ENCODE measurements around the gene KRT15. TPM values are rescaled to one million over a fixed set of nuclear protein-coding genes. Genes with fewer than 3 reads are reported as not detected.

The KRT15 gene
- 2.3 to 4.1 TPM (median 2.9 TPM) in 5 replicates for total RNA-seq (2022; extraction: Qiagen RNA extraction)

DNA sequence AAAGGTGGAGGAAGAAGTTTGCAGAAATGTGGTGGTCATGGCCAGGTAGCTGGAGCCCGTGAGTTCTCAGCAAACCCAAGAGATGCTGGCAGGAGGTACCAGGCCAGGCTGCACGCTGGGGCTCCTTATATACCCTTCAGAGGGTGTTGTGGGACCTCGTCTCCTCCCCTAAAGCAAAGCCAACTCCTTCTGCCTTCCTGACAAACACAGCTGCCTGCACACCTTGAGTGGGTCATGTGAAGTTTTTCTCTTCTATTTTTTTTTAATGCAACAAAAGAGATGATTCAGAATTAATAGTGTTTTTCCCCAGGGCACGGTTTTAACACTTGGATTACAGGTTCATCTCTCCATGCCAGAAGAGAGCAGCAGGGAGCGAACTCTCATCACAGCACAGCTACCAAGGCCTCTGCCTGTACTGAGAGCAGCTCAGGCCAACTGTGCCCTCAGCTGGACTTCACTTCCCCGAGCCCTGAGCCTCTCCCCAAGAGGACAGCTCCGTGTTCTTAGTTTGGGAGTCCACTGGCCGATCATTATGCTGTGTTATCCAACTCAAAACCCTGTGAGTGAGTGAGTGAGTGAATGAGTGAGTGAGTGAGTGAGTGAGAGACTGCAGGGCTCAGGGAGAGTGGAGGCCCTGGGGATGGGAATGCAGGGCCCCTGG, at the start of gene KRT15:
Gene KRT15 (minus strand): TSS at position 102 of the 661 bp plus-strand sequence. CDS start 63 bp downstream, at position 39.

GRCh38 chr17:41505007-41505808, 13.5 kb downstream of the KRT15 start, which contains the start of gene KRT13:
Gene KRT13 (minus strand): TSS chr17:41505612. CDS start chr17:41505550, 62 bp downstream.

GRCh38 chr17:41489531-41489930, 29.2 kb downstream of the KRT15 start, which contains the start of gene KRT36:
Gene KRT36 (minus strand): TSS chr17:41489910. CDS start chr17:41489864, 46 bp downstream.

DNA sequence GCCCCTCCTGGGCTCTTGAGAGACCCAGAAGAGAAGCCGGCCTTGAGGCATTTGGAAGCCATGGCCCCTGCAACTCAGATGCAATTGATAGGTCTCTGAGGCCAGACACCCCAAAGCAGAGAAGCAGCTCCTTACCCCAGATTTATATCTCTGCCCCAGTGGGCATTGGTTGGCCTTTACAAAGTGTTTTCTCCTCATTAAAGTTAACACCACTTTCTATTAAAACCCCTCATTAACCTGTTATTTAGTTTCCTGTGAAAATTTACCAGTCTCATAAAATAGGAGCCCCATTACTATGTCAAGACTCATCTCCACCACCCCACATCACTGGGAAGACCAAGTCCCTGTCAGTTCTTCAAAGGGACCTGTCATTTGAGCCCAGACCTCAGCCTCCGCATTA, 37.7 kb downstream of the KRT15 start, which contains the start of gene KRT35:
Gene KRT35 (minus strand): TSS at position 116 of the 400 bp plus-strand sequence. CDS start 54 bp downstream, at position 62.

GRCh38 chr17:41466988-41467387, 51.7 kb downstream of the KRT15 start, which contains the start of gene KRT32:
Gene KRT32 (minus strand): TSS chr17:41467386. CDS start chr17:41467325, 61 bp downstream.

Other genes with a start within 250 kb of the KRT15 start
- not detected in 5 replicates for gene KRTAP9-7, start 243.2 kb downstream of the KRT15 start, total RNA-seq (2022; extraction: Qiagen RNA extraction)
- gene KRTAP29-1, start 216.0 kb downstream of the KRT15 start, total RNA-seq (2022; extraction: Qiagen RNA extraction): not detected in 5 replicates
- not detected in 5 replicates for gene KRTAP16-1, start 209.6 kb downstream of the KRT15 start, total RNA-seq (2022; extraction: Qiagen RNA extraction)
- not detected in 5 replicates for gene KRTAP17-1, start 203.2 kb downstream of the KRT15 start, total RNA-seq (2022; extraction: Qiagen RNA extraction)
- not detected in 5 replicates for gene KRT33A, start 168.1 kb downstream of the KRT15 start, total RNA-seq (2022; extraction: Qiagen RNA extraction)
- not detected in 5 replicates for gene KRT33B, start 149.1 kb downstream of the KRT15 start, total RNA-seq (2022; extraction: Qiagen RNA extraction)
- 0.18 to 0.53 TPM (median 0.21 TPM) in 5 replicates for gene KRT34, start 136.6 kb downstream of the KRT15 start, total RNA-seq (2022; extraction: Qiagen RNA extraction)
- gene KRT31, start 121.3 kb downstream of the KRT15 start, total RNA-seq (2022; extraction: Qiagen RNA extraction): 0.05 TPM in 1 of 5 replicates, not detected in the others
- gene KRT37, start 94.3 kb downstream of the KRT15 start, total RNA-seq (2022; extraction: Qiagen RNA extraction): not detected in 5 replicates
- gene KRT38, start 77.9 kb downstream of the KRT15 start, total RNA-seq (2022; extraction: Qiagen RNA extraction): not detected in 5 replicates
- gene KRT32, start 51.5 kb downstream of the KRT15 start, total RNA-seq (2022; extraction: Qiagen RNA extraction): 0.05 to 0.07 TPM (median 0.06 TPM) in 3 of 5 replicates, not detected in the others
- not detected in 5 replicates for gene KRT35, start 37.7 kb downstream of the KRT15 start, total RNA-seq (2022; extraction: Qiagen RNA extraction)
- gene KRT36, start 29.0 kb downstream of the KRT15 start, total RNA-seq (2022; extraction: Qiagen RNA extraction): 0.06 TPM in 1 of 5 replicates, not detected in the others
- gene KRT13, start 13.3 kb downstream of the KRT15 start, total RNA-seq (2022; extraction: Qiagen RNA extraction): 0.11 to 0.51 TPM (median 0.18 TPM) in 5 replicates
- gene KRT19, start 9.4 kb upstream of the KRT15 start, total RNA-seq (2022; extraction: Qiagen RNA extraction): 38.1 to 58.6 TPM (median 50.5 TPM) in 5 replicates
- gene KRT9, start 53.2 kb upstream of the KRT15 start, total RNA-seq (2022; extraction: Qiagen RNA extraction): not detected in 5 replicates
- gene KRT14, start 68.0 kb upstream of the KRT15 start, total RNA-seq (2022; extraction: Qiagen RNA extraction): 0.05 to 0.14 TPM (median 0.11 TPM) in 4 of 5 replicates, not detected in the other
- 0.83 to 1.5 TPM (median 1.4 TPM) in 5 replicates for gene KRT16, start 93.9 kb upstream of the KRT15 start, total RNA-seq (2022; extraction: Qiagen RNA extraction)
- 0.63 to 1.8 TPM (median 0.79 TPM) in 5 replicates for gene KRT17, start 105.7 kb upstream of the KRT15 start, total RNA-seq (2022; extraction: Qiagen RNA extraction)
- gene EIF1, start 170.0 kb upstream of the KRT15 start, total RNA-seq (2022; extraction: Qiagen RNA extraction): 1,266 to 1,758 TPM (median 1,378 TPM) in 5 replicates
- gene GAST, start 193.4 kb upstream of the KRT15 start, total RNA-seq (2022; extraction: Qiagen RNA extraction): 0.22 to 0.50 TPM in 2 of 5 replicates, not detected in the others
- 0.85 to 2.0 TPM (median 1.2 TPM) in 5 replicates for gene HAP1, start 215.8 kb upstream of the KRT15 start, total RNA-seq (2022; extraction: Qiagen RNA extraction)

Data from A549 treated with dexamethasone at 1 μM for 4 hours (cell line).